NB4 (cell line): Measurements from ENCODE around the gene GSK3B.

Source experiments
- CTCF ChIP-seq: IDR thresholded peaks from one replicate; pipeline ENCODE4 v1.5.1; 2012; ENCODE audit warnings: low read depth, low read length
- POLR2A ChIP-seq: IDR thresholded peaks from 2 replicates; pipeline ENCODE4 v1.6.1; 2011; ENCODE audit warnings: mild to moderate bottlenecking; ENCODE audit not compliant: insufficient read length; ENCODE audit errors: extremely low read depth
- TF ChIP-seq, protein P1 (sequence below): IDR thresholded peaks from 2 replicates; pipeline ENCODE4 v1.6.1; 2011; ENCODE audit warnings: low read depth, low read length

- TF ChIP-seq, protein P1, sequence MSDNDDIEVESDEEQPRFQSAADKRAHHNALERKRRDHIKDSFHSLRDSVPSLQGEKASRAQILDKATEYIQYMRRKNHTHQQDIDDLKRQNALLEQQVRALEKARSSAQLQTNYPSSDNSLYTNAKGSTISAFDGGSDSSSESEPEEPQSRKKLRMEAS = no peak
- TF ChIP-seq CTCF (no peak), POLR2A (no peak)
Measured at GRCh38 chr3:119782460-119782859, 311.8 kb downstream of the GSK3B start.
